ENCODE measurements around the gene DAPK1.

The DAPK1 gene

GRCh38 chr9:87746186-87746585 lies 248.5 kb downstream of the DAPK1 start:
- Histone ChIP-seq H3K27ac (ENCODE audit: low read length) (no peak overlapping the region), H3K4me1 (ENCODE audit: control insufficient read depth in 1 of 2, insufficient read depth in 2 of 2, low read length in 2 of 2) (no peaks in the 10 kb centered on the region), H3K27me3 (ENCODE audit: low read depth, low read length) (no peaks in the 10 kb centered on the region), H3K36me3 (ENCODE audit: control insufficient read depth in 1 of 2, insufficient read depth in 2 of 2, low read length in 2 of 2) (no peaks in the 10 kb centered on the region), H3K9me3 (ENCODE audit: control insufficient read depth in 1 of 2, low read length in 2 of 2) (peaks cover 7 to 9% of the 10 kb centered on the region in 2 donors), H3K4me3 (ENCODE audit: low read depth in 1 of 2, low read length in 2 of 2) (no peak overlapping the region)

DNA sequence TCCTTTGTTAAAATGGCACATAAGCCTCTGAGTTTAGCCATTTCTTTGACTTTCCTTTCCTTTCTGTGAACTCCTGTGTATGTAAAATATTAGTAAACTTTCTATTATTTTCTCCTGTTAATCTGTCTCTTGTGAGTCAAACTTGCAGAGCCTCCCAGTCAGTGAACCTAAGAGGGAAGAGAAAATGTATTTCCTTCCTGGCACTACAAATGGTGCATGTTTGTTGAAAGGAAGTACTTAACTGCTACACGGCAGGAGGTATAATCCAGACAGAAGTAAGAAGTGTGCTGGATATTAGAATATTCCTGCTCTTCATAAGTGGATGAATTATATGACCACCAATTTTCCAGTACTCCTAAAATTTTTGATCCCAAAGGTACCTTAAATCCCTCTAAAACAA lies 251.2 kb downstream of the DAPK1 start:
- H3K9me3 ChIP-seq (ENCODE audit: control insufficient read depth in 1 of 2, low read length in 2 of 2) = peaks cover 0 to 5% of the 10 kb centered on the region in 2 donors
- no peaks in the 10 kb centered on the region for H3K36me3 ChIP-seq (ENCODE audit: control insufficient read depth in 1 of 2, insufficient read depth in 2 of 2, low read length in 2 of 2)
- no peak overlapping the region for H3K4me3 ChIP-seq (ENCODE audit: low read depth in 1 of 2, low read length in 2 of 2)
- H3K4me1 ChIP-seq (ENCODE audit: control insufficient read depth in 1 of 2, insufficient read depth in 2 of 2, low read length in 2 of 2) = no peaks in the 10 kb centered on the region
- H3K27ac ChIP-seq (ENCODE audit: low read length) = no peak overlapping the region
- no peaks in the 10 kb centered on the region for H3K27me3 ChIP-seq (ENCODE audit: low read depth, low read length)

DNA sequence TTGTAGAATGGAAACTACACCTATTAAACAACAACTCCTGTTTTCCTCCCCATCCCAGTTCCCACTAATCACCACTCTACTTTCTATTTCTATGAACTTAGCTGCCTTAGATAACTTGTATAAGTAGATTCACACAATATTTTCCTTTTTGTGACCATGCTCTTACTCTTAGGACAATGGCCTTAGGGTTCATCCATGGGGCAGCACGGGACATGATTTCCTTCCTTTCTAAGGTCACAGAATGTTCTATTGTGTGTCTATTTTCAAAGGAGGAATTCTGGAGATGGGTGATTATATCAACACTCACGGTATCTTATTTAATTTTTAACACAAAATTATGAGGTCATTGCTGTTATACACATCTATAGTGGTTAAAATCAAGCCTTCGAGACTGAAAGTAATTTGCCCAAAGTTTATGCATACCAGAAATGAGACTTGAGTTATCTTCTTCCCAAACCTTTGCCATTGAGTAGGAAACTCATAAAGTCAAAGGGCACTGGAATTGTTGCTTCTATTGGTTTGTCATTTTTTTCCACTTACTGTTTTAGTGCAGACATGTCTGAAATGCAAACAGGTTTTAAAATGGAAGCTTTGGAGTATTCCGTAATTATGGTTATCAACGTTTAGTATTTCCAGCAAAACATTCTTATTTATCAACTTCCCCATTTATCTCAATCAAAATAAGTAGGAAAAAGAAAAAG lies 251.8 kb downstream of the DAPK1 start:
- no peak overlapping the region for H3K4me3 ChIP-seq (ENCODE audit: low read depth in 1 of 2, low read length in 2 of 2)
- H3K36me3 ChIP-seq (ENCODE audit: control insufficient read depth in 1 of 2, insufficient read depth in 2 of 2, low read length in 2 of 2) = no peaks in the 10 kb centered on the region
- peaks cover 0 to 5% of the 10 kb centered on the region in 2 donors for H3K9me3 ChIP-seq (ENCODE audit: control insufficient read depth in 1 of 2, low read length in 2 of 2)
- no peaks in the 10 kb centered on the region for H3K27me3 ChIP-seq (ENCODE audit: low read depth, low read length)
- no peaks in the 10 kb centered on the region for H3K4me1 ChIP-seq (ENCODE audit: control insufficient read depth in 1 of 2, insufficient read depth in 2 of 2, low read length in 2 of 2)
- no peak overlapping the region for H3K27ac ChIP-seq (ENCODE audit: low read length)

- Histone ChIP-seq H3K27me3 (ENCODE audit: low read depth, low read length) (no peaks in the 10 kb centered on the region), H3K27ac (ENCODE audit: low read length) (no peak overlapping the region), H3K36me3 (ENCODE audit: control insufficient read depth in 1 of 2, insufficient read depth in 2 of 2, low read length in 2 of 2) (no peaks in the 10 kb centered on the region), H3K4me1 (ENCODE audit: control insufficient read depth in 1 of 2, insufficient read depth in 2 of 2, low read length in 2 of 2) (no peaks in the 10 kb centered on the region), H3K4me3 (ENCODE audit: low read depth in 1 of 2, low read length in 2 of 2) (no peak overlapping the region), H3K9me3 (ENCODE audit: control insufficient read depth in 1 of 2, low read length in 2 of 2) (peaks cover 0 to 5% of the 10 kb centered on the region in 2 donors)
Observed at GRCh38 chr9:87750726-87751125, 253.1 kb downstream of the DAPK1 start.

- no peak overlapping the region for H3K4me3 ChIP-seq (ENCODE audit: low read depth in 1 of 2, low read length in 2 of 2)
- H3K9me3 ChIP-seq (ENCODE audit: control insufficient read depth in 1 of 2, low read length in 2 of 2) = peaks cover 0 to 5% of the 10 kb centered on the region in 2 donors
- H3K27ac ChIP-seq (ENCODE audit: low read length) = no peak overlapping the region
- H3K4me1 ChIP-seq (ENCODE audit: control insufficient read depth in 1 of 2, insufficient read depth in 2 of 2, low read length in 2 of 2) = no peaks in the 10 kb centered on the region
- H3K27me3 ChIP-seq (ENCODE audit: low read depth, low read length) = no peaks in the 10 kb centered on the region
- H3K36me3 ChIP-seq (ENCODE audit: control insufficient read depth in 1 of 2, insufficient read depth in 2 of 2, low read length in 2 of 2) = no peaks in the 10 kb centered on the region
Observed at GRCh38 chr9:87751423-87751822, 253.8 kb downstream of the DAPK1 start.

DNA sequence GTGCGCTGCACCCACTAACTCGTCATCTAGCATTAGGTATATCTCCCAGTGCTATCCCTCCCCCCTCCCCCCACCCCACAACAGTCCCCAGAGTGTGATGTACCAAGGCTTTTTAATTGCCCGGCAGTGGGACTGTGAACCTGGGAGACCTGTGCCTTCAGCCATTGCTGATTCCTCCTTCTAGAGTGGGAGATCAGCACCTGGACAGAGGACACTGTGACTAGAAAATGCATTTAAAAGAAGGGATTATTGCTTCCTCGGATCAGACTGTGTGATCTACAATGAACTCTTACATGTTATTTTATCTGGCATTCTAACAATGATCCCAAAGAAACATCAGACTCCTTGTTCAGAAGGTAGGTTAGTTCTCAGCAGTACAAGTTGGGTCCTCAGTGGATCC lies 254.2 kb downstream of the DAPK1 start:
- no peaks in the 10 kb centered on the region for H3K36me3 ChIP-seq (ENCODE audit: control insufficient read depth in 1 of 2, insufficient read depth in 2 of 2, low read length in 2 of 2)
- peaks cover 0 to 5% of the 10 kb centered on the region in 2 donors for H3K9me3 ChIP-seq (ENCODE audit: control insufficient read depth in 1 of 2, low read length in 2 of 2)
- no peaks in the 10 kb centered on the region for H3K27me3 ChIP-seq (ENCODE audit: low read depth, low read length)
- H3K4me1 ChIP-seq (ENCODE audit: control insufficient read depth in 1 of 2, insufficient read depth in 2 of 2, low read length in 2 of 2) = no peaks in the 10 kb centered on the region
- H3K4me3 ChIP-seq (ENCODE audit: low read depth in 1 of 2, low read length in 2 of 2) = no peak overlapping the region
- no peak overlapping the region for H3K27ac ChIP-seq (ENCODE audit: low read length)

DNA sequence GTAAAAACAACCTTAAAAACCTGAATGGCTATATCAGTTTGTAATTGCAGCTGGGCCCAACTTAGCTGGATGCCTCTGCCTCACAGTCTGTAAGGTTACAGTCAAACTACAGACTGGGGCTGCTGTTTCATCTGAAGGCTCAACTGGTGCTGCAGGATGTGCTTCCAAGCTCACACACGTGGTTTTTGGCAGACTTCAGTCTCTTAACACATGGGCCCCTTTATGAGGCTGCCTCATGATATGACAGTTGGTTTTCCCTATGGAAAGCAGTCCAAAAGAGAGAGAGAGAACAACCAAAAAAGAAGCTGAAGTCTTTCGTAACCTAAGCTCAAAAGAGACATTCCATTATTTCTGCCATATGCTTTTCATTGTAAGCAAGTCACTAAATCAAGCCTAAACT lies 255.6 kb downstream of the DAPK1 start:
- Histone ChIP-seq H3K4me3 (ENCODE audit: low read depth in 1 of 2, low read length in 2 of 2) (no peak overlapping the region), H3K9me3 (ENCODE audit: control insufficient read depth in 1 of 2, low read length in 2 of 2) (peaks cover 0 to 5% of the 10 kb centered on the region in 2 donors), H3K27me3 (ENCODE audit: low read depth, low read length) (no peaks in the 10 kb centered on the region), H3K4me1 (ENCODE audit: control insufficient read depth in 1 of 2, insufficient read depth in 2 of 2, low read length in 2 of 2) (no peaks in the 10 kb centered on the region), H3K27ac (ENCODE audit: low read length) (no peak overlapping the region), H3K36me3 (ENCODE audit: control insufficient read depth in 1 of 2, insufficient read depth in 2 of 2, low read length in 2 of 2) (no peaks in the 10 kb centered on the region)

Measured in muscle layer of duodenum (tissue), 2 donors.